CD4-positive, alpha-beta T cell treated with Interleukin-4 for 4 hours (primary cell): Measurements from ENCODE around the gene MRPL54.

Experiments used
- DNase-seq: peaks from one replicate; pipeline ENCODE4 v3.0.0-alpha.2; 2020

Gene MRPL54

GRCh38 chr19:3762501-3763459 lies at the start of gene MRPL54:
MRPL54 (plus strand) TSS chr19:3762682; CDS start chr19:3762701, 19 bp downstream.
- peak; percentile 99 for DNase-seq

- DNase-seq: no peak
Measured at GRCh38 chr19:3716147-3716668, 46.3 kb upstream of the MRPL54 start.

- no peak for DNase-seq
Measured at GRCh38 chr19:3719868-3720267, 42.6 kb upstream of the MRPL54 start.

- no peak for DNase-seq
Measured at GRCh38 chr19:3720349-3720917, 42.0 kb upstream of the MRPL54 start.

GRCh38 chr19:3721131-3721886 lies 41.2 kb upstream of the MRPL54 start:
- DNase-seq: peak; percentile 90

GRCh38 chr19:3721887-3722442 lies 40.5 kb upstream of the MRPL54 start:
- no peak for DNase-seq

- DNase-seq: no peak
Measured at GRCh38 chr19:3722443-3723109, 39.9 kb upstream of the MRPL54 start.

- DNase-seq: no peak
Measured at GRCh38 chr19:3723110-3723488, 39.4 kb upstream of the MRPL54 start.

GRCh38 chr19:3723883-3724282 lies 38.6 kb upstream of the MRPL54 start:
- DNase-seq: no peak

- DNase-seq: no peak
Measured at GRCh38 chr19:3725121-3725520, 37.4 kb upstream of the MRPL54 start.

- no peak for DNase-seq
Measured at GRCh38 chr19:3725640-3726310, 36.7 kb upstream of the MRPL54 start.

- DNase-seq: no peak
Measured at GRCh38 chr19:3730457-3730958, 32.0 kb upstream of the MRPL54 start.

GRCh38 chr19:3732108-3732507 lies 30.4 kb upstream of the MRPL54 start:
- no peak for DNase-seq

- DNase-seq: no peak
Measured at GRCh38 chr19:3733549-3734309, 28.8 kb upstream of the MRPL54 start.

GRCh38 chr19:3734310-3734600 lies 28.2 kb upstream of the MRPL54 start:
- DNase-seq: no peak

GRCh38 chr19:3736106-3736724 lies 26.3 kb upstream of the MRPL54 start:
- DNase-seq: no peak

- DNase-seq: no peak
Measured at GRCh38 chr19:3737487-3738205, 24.8 kb upstream of the MRPL54 start.

GRCh38 chr19:3738477-3739220 lies 23.8 kb upstream of the MRPL54 start:
- no peak for DNase-seq

GRCh38 chr19:3740431-3740830 lies 22.1 kb upstream of the MRPL54 start:
- no peak for DNase-seq
